Fibroblast of the conjunctiva (primary cell): ENCODE results near the gene ADGRL3.
"Not testable (repeated sequence)": the region's sequence is repeated elsewhere in the genome, so short reads cannot be mapped to it uniquely, and the experiment has no call there.

ENCODE experiments used
- DNase-seq: peaks from one replicate; pipeline ENCODE4 v3.0.0-alpha.2; 2010; ENCODE audit warnings: low read depth

The ADGRL3 gene

DNA sequence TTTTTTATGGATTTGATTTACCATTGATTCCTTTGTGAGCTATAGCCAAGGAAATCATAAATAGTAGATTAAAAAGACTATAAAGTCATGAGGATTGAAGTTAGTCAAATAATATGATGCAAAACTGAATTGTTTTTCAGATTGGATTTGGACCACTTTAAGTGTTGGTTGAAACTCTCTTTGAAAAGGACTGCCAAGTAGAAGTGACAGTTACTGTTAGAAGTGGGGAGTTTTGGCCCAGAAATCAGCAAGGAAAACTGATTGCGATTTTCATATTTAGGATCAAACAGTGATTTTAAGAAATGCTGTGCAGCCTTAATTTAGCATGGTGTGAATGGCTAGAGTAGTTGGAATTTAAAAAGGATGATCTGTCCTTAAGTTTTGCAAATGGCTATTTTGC is 4.9 kb downstream of the ADGRL3 start:
- DNase-seq, result no peak

- not testable (repeated sequence) for DNase-seq
These were observed 7.0 kb downstream of the ADGRL3 start for GRCh38 chr4:61207156-61207555.

GRCh38 chr4:61210186-61210939 is 10.2 kb downstream of the ADGRL3 start:
- DNase-seq, result peak; percentile 28

DNA sequence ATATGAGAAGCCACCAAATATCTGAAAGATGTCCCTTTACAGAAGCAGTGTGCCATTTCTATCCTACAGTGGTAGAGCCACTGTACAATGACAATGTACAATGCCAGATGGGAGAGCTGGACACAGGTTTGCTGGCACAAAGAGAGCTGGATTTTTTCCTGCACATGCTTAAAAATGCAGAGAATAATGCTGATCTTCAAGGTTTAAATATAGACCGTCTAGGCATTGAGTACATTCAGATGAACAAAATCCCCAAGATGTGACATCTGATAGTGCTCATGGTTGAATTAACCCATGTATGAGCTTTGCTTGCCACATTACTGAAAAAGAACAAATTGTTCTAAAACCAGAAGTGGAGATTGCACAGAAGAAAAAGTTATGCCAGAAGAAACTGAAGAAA is 11.7 kb downstream of the ADGRL3 start:
- no peak for DNase-seq

DNA sequence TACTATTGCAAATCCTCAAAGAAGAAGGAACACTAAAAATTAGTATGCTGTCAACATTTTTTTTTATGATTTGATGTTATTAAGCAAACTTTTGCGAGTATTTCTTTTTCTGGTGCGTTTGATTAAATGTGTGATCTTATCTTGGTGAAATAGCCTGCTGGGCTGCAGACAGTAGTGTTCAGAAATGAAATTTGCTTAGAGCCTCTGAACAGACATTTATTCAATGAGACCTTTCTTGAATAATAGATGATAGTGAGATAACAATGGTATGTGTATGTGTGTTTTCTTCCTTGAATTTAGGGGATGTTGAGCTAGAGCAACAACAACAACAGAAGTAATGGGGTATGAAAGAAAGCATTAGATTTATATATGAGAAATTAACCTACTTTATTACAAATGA is 12.7 kb downstream of the ADGRL3 start:
- DNase-seq, result no peak

DNA sequence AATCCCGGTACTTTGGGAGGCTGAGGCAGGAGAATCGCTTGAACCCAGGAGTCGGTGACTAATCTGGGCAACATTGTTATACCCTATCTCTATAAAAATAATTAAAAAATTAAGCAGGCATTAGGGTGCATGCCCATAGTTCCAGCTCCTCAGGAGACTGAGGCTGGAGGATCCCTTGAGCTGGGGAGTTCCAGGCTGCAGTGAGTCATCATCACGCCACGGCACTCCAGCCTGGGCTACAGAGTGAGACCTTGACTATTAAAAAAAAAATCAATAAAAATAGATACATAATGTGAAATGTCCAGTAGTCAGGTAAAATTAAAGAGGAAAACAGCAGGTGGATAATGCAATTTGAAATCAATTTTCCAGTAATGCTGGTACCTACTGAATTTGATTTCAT is 14.6 kb downstream of the ADGRL3 start:
- no peak for DNase-seq

DNA sequence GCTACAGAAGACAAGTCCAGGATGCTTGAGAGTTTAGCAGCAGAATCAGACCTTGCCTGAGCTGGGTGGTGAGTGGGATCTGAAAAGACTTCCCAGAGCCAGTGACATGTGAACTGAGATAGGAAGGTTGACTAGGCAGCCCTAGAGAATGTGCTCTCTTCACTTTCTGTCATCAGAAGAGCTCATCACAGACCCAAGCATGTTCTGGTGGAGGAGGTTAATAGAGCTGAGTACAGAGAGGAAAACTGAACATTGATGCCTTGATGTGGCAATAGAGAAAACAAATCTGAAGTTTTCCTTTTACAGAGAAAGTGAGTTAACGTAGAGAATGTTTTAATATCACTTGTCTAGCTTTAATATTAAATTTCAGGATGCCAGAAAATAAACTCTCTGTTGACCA is 17.1 kb downstream of the ADGRL3 start:
- no peak for DNase-seq

DNA sequence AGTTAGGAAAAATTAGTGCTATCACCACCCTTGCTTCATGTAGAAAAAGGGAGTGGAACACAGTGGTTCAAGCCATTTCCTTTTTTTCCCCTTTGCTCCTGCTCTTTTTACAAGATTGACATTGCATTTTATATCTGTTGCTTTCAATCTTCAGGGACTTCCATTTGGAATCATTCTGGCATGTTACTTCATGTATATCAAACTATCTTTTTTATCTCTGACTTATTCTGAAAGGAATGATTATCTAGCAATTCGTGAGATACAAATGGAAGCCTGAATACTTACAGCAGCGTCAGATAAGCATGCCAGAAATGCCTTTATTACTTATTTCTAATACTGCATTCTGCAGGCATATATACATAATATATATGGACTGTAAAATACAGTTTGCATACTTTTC is 20.4 kb downstream of the ADGRL3 start:
- no peak for DNase-seq

GRCh38 chr4:61223385-61223784 is 23.3 kb downstream of the ADGRL3 start:
- no peak for DNase-seq

- no peak for DNase-seq
These were observed 24.4 kb downstream of the ADGRL3 start for GRCh38 chr4:61224573-61224972.

DNA sequence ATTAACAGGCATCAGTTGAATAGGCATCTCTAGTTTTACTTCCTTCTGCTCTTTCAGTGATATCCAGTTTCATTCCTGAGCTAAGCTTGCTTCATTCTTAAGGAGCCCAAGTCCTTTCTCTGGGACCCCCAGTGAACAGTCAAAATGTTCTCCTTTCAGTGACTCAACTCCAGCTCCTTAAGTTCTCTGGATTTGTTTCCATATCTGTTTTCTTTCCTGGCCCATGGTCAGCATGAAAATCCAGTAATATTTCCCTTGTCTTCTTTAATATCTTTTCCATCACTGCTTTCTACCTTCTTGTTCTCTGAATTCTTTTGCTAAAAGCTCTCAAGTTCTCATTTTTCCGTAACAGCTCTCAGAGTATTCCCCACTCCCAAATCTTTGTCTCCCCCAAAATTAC is 25.5 kb downstream of the ADGRL3 start:
- no peak for DNase-seq

GRCh38 chr4:61231421-61231820 is 31.3 kb downstream of the ADGRL3 start:
- DNase-seq, result no peak

DNA sequence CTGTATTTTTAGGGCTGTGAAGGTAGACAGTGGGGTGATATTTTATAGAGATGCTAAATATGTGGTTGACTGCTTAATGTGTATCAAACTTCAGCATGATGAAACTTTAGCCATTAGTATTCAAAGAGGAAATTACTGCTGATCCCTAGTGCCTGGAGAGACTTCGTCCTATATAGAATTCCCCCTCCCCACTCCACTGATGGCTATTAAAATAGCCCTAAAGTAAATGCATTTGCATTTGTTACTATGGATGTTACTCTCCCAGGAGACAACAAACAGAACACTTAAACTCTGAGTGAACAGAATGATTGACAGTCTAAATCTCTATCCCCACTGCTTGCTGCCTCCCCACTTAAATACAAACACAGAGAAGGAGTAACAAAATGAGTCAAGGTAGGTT is 39.1 kb downstream of the ADGRL3 start:
- DNase-seq, result no peak

- no peak for DNase-seq
These were observed 43.8 kb downstream of the ADGRL3 start for GRCh38 chr4:61243962-61244361.

DNA sequence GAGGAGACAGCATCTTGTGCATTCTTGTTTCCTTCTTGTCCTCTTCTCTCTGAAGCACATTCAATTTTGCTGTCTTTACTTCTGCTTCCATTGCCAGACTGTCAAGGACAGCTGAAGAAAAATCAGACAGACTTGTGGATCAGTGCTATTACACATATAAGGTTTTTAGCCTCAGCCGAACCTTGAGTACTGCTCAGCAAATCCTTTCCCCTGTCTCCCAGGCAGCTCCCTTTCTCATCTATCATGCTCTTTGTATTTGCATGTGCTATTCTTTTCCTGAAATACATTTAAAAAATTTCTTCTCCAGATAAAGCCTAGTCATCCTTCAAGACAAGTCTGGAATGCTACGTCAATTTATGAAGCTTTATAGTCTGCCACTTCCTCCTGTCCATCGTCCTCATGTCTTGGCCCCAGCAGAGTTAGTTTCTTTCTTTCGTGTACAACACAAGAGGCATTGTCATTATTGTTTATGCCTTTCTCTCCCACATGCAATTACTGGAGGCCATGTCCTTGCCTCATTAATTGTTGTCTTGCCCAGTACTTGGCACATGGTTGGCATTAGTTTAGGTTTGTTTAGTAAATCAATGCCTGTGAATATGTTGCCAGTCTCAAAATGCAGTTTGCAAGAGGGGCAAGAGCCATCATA is 45.1 kb downstream of the ADGRL3 start:
- DNase-seq, result no peak

DNA sequence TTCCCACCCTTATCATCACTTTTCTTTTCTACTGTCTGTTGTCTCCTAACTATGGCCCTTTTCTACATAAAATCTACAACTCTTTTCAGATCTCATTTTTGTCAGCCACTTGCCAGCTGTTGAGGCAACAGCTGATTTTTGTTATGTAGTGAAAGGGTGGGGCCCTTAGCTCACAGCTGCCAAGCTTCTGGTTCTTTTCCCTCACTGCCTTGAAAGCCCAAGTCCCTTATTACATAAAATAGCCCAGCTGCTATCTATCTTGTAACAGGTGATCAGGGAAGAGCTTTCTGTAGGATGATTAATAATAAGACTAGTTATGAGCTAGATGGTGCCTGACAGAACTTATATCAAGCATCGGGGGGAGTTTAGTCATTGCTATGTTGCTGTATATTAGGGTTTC is 45.9 kb downstream of the ADGRL3 start:
- no peak for DNase-seq

GRCh38 chr4:61248705-61249104 is 48.6 kb downstream of the ADGRL3 start:
- DNase-seq, result no peak

- DNase-seq, result no peak
These were observed 51.0 kb downstream of the ADGRL3 start for GRCh38 chr4:61251129-61251528.

- DNase-seq, result no peak
These were observed 54.3 kb downstream of the ADGRL3 start for GRCh38 chr4:61254406-61254805.

GRCh38 chr4:61273233-61273632 is 73.1 kb downstream of the ADGRL3 start:
- DNase-seq, result no peak

GRCh38 chr4:61274286-61274685 is 74.2 kb downstream of the ADGRL3 start:
- no peak for DNase-seq

DNA sequence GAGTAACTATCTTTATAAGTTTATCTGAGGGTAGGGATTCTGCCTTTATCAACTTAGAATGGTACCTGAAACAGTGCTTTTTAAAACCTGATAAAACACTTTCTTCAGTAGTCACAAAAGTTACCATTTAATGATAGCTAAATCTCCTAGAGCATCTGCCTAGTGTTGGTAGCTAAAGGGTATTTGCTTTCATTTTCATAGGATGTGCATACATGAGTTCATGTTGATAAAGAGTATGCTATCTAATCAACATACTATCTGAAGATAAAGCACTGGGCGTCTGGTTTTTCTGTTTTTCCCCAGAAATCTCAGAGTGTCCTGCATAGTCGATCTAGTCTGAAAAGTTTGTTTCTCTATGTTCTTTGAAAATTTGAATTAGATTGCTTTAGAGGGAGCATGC is 75.1 kb downstream of the ADGRL3 start:
- DNase-seq, result no peak

- DNase-seq, result no peak
These were observed 75.9 kb downstream of the ADGRL3 start for GRCh38 chr4:61276029-61276428.
